ENCODE measurements around the gene CLOCK. TPM values are rescaled to one million over a fixed set of nuclear protein-coding genes. Genes with fewer than 3 reads are reported as not detected.

CLOCK gene
- total and polyA plus RNA-seq, 2 of the 8 experiments (the other 6 are each of a cell fraction or from before 2014, with no cell fraction given), result 7.7 to 24.2 TPM

GRCh38 chr4:55510685-55511084, 36.0 kb downstream of the CLOCK start (continued):
- TF ChIP-seq CHD7 (IDR thresholded peaks at IDR 0.05; ENCODE audit: insufficient replicate concordance, low read length) (no peak), TCF12 (IDR thresholded peaks at IDR 0.05; ENCODE audit: low read depth, low read length) (no peak), SIX5 (IDR thresholded peaks at IDR 0.05; ENCODE audit: low read depth, low read length) (no peak), CHD2 (IDR thresholded peaks at IDR 0.05; ENCODE audit: low read length) (no peak), CBX5 (IDR thresholded peaks at IDR 0.05; ENCODE audit: low read depth, low read length) (no peak), CBX8 (IDR thresholded peaks at IDR 0.05; ENCODE audit: borderline replicate concordance, low read depth, low read length) (no peak), RBBP5 (IDR thresholded peaks at IDR 0.05; ENCODE audit: borderline replicate concordance, low read depth, low read length) (no peak), SIRT6 (IDR thresholded peaks at IDR 0.05; ENCODE audit: low read length) (no peak), TBP (IDR thresholded peaks at IDR 0.05; ENCODE audit: low read depth, low read length) (no peak), GABPA (IDR thresholded peaks at IDR 0.05; ENCODE audit: borderline replicate concordance, insufficient read depth, low read length) (no peak), ASH2L (IDR thresholded peaks at IDR 0.05; ENCODE audit: low read length) (no peak)

Data from H1 (cell line).